ENCODE measurements around the gene RBM20.

DNA sequence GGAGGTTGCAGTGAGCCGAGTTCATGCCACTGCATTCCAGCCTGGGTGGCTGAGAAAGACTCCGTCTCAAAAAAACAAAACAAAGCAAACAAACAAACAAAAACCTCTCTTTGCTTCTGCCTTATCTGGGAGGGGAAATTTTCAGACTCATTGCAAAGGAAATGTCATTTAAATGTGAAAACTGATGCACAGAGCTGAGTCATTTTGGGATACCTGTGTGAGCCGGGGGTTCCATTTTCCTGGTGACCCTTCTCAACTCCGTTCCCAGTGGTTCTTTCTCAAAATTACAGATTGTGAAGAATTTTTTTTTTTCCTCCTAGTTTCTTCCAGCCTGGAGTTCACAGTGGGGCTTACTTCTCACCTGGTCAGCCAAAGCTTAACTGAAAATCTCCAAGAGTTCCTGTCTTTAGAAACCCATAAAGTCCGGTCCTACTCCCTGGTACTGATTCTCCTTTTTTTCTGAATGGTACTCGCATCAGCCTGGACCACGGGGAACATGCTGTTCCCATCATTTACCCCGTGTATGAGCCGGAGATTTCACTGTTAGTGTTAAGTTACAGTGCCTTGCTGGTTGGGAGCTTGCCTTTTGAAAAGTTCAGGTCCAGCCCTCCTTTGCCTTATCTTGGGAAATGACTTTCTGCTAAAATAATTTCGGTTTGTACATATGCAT is 56.9 kb downstream of the RBM20 start:
- TF ChIP-seq, protein P1, sequence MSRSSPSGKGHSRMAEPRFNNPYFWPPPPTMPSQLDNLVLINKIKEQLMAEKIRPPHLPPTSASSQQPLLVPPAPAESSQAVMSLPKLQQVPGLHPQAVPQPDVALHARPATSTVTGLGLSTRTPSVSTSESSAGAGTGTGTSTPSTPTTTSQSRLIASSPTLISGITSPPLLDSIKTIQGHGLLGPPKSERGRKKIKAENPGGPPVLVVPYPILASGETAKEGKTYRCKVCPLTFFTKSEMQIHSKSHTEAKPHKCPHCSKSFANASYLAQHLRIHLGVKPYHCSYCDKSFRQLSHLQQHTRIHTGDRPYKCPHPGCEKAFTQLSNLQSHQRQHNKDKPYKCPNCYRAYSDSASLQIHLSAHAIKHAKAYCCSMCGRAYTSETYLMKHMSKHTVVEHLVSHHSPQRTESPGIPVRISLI (CRISPR knock-in tag; IDR thresholded peaks at IDR 0.05; ENCODE audit: borderline replicate concordance): no peak
- TF ChIP-seq NFKB2 (CRISPR knock-in tag; IDR thresholded peaks at IDR 0.05; ENCODE audit: borderline replicate concordance): no peak
